Neural crest cell (in vitro differentiated cells): ENCODE measurements around the gene MCM5. TPM values are rescaled to one million over a fixed set of nuclear protein-coding genes. Genes with fewer than 3 reads are reported as not detected.
A peak's percentile ranks its signal among the peaks of the same experiment; 100 is the strongest.

Experiments
- DNase-seq: peaks from one replicate; pipeline ENCODE4 v3.0.0; 2021; ENCODE audit warnings: low read depth, mixed read lengths, low spot score
- H3K27ac Mint-ChIP-seq: one replicate; pipeline ENCODE4 v1.8.0; 2021; ENCODE audit warnings: mild to moderate bottlenecking, mixed read lengths; ENCODE audit not compliant: unreplicated experiment
- H3K27me3 Mint-ChIP-seq: 2 replicates; pipeline ENCODE4 v1.8.0; 2021; ENCODE audit warnings: low read depth, mild to moderate bottlenecking, mixed read lengths
- H3K36me3 Mint-ChIP-seq: 2 replicates; pipeline ENCODE4 v1.8.0; 2021; ENCODE audit warnings: low read depth, mild to moderate bottlenecking, mixed read lengths
- H3K4me1 Mint-ChIP-seq: 2 replicates; pipeline ENCODE4 v1.8.0; 2021; ENCODE audit warnings: mixed read lengths
- H3K4me3 Mint-ChIP-seq: one replicate; pipeline ENCODE4 v1.8.0; 2021; ENCODE audit warnings: mild to moderate bottlenecking, mixed read lengths
- H3K9me3 Mint-ChIP-seq: 2 replicates; pipeline ENCODE4 v1.8.0; 2021; ENCODE audit warnings: mixed read lengths
- CTCF ChIP-seq: fragments of 200-600 bp; sonication (generic); conservative IDR thresholded peaks from 2 replicates; pipeline ENCODE4 v1.5.0; 2021; ENCODE audit warnings: antibody characterized with exemption, mild to moderate bottlenecking
- total RNA-seq: library from RNA; stranded (reverse); gene quantifications from 2 replicates; pipeline ENCODE4 v1.2.1, GENCODE V29; 2021

The MCM5 gene
- total RNA-seq, 1 donor from 2014 or later: 187 TPM

GRCh38 chr22:35418088-35418487 is 18.1 kb downstream of the MCM5 start:
- H3K9me3 Mint-ChIP-seq: no peaks in the 10 kb centered on the region

DNA sequence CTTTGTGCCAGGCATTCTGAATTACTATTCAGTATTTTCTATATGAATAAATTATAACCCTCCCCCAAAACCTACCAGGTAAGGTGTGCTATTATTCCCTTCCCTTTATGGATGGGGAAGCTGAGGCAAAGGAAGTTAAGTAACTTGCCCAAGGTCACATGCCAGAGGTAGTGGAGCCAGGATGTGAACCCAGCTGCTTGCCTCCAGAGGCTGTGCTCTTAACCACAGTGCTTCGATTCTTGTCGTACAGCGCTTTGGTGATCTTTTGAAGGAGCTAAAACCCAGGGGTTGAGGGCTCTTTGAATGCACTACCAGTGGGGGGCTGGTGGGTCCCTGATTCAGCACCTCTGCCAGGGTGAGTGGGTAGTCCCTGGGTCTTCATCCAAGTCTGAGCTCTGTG is 18.8 kb downstream of the MCM5 start:
- TF ChIP-seq CTCF: no peak
- no peak overlapping the region for H3K4me3 Mint-ChIP-seq
- H3K4me1 Mint-ChIP-seq: no peaks in the 10 kb centered on the region
- H3K27me3 Mint-ChIP-seq: no peaks in the 10 kb centered on the region
- DNase-seq: no peak
- H3K27ac Mint-ChIP-seq: no peak overlapping the region
- peaks cover 14% of the 10 kb centered on the region for H3K36me3 Mint-ChIP-seq
- H3K9me3 Mint-ChIP-seq: no peaks in the 10 kb centered on the region

More at GRCh38 chr22:35418088-35418487, 18.1 kb downstream of the MCM5 start:
- Mint-ChIP-seq H3K36me3 (peaks cover 14% of the 10 kb centered on the region), H3K4me1 (no peaks in the 10 kb centered on the region), H3K4me3 (no peak overlapping the region), H3K27ac (no peak overlapping the region), H3K27me3 (no peaks in the 10 kb centered on the region)
- DNase-seq: no peak
- TF ChIP-seq CTCF: no peak

DNA sequence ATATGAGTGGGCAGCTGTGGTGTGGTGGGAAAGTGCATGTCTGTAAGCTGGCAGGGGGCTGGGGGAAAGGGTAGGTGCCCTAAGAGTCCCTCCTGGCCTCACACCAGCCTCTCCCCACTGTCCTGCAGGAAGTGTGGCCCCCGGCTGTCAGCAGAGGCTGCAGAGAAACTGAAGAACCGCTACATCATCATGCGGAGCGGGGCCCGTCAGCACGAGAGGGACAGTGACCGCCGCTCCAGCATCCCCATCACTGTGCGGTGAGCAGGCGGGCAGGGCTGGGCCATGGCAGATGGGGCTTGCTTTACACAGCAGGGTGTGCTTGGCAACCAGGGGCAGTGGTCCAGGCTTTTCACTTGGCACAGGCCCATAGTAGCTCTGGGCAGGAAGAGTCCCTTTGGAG is 19.8 kb downstream of the MCM5 start:
- H3K27me3 Mint-ChIP-seq: no peaks in the 10 kb centered on the region

GRCh38 chr22:35421121-35421520 is 21.2 kb downstream of the MCM5 start:
- H3K36me3 Mint-ChIP-seq: peaks cover 10% of the 10 kb centered on the region
- no peak overlapping the region for H3K27ac Mint-ChIP-seq
- no peaks in the 10 kb centered on the region for H3K9me3 Mint-ChIP-seq
- H3K4me1 Mint-ChIP-seq: peaks cover 10% of the 10 kb centered on the region
- no peak for DNase-seq
- H3K27me3 Mint-ChIP-seq: no peaks in the 10 kb centered on the region
- no peak overlapping the region for H3K4me3 Mint-ChIP-seq
- TF ChIP-seq CTCF: no peak

More for the DNA sequence above, 19.8 kb downstream of the MCM5 start:
- Mint-ChIP-seq H3K36me3 (peaks cover 12% of the 10 kb centered on the region), H3K27ac (peak overlapping the region; percentile 57), H3K9me3 (no peaks in the 10 kb centered on the region), H3K4me1 (peaks cover 2% of the 10 kb centered on the region), H3K4me3 (no peak overlapping the region)
- no peak for TF ChIP-seq CTCF
- no peak for DNase-seq

DNA sequence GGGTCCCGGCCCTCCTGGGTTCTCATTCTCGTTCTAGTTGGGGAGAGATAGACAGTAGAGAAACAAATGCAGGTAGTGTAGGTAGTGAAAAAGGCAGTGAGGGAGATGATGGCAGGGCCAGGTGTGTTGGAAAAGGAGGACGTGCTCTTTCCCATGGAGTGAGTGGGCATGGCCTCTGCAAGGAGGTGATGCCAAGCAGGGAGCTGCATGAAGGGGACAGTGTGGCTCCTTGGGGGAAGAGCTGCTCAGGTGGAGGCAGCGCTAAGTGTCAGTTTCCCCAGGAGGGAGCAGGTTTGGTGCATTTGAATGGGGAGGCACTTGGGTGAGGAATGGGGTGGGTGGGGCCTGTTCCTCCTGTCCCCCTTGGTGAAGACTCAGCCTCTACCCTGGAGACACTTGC is 22.2 kb downstream of the MCM5 start:
- no peak for TF ChIP-seq CTCF
- Mint-ChIP-seq H3K27ac (no peak overlapping the region), H3K36me3 (peaks cover 10% of the 10 kb centered on the region), H3K9me3 (no peaks in the 10 kb centered on the region), H3K27me3 (no peaks in the 10 kb centered on the region), H3K4me3 (no peak overlapping the region), H3K4me1 (peaks cover 16% of the 10 kb centered on the region)
- DNase-seq: no peak

DNA sequence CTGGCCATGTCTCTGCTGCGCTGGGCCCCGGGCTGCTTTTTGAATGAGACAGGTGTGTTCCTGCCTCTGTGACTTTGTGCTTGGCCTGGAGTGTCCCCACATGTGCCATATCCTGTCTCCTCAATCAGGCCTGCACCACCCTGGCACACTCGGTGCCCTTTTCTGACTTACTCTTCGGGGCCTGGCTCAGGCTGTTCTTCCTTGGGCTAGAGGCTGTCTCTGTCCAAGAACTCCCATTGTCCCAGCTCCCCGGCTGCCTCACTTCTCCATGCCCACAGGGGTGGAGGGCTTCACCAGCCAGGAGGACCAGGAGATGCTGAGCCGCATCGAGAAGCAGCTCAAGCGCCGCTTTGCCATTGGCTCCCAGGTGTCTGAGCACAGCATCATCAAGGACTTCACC is 23.0 kb downstream of the MCM5 start:
- no peaks in the 10 kb centered on the region for H3K27me3 Mint-ChIP-seq
- no peak overlapping the region for H3K27ac Mint-ChIP-seq
- no peak overlapping the region for H3K4me3 Mint-ChIP-seq
- no peaks in the 10 kb centered on the region for H3K9me3 Mint-ChIP-seq
- peaks cover 7% of the 10 kb centered on the region for H3K36me3 Mint-ChIP-seq
- peaks cover 16% of the 10 kb centered on the region for H3K4me1 Mint-ChIP-seq
- no peak for TF ChIP-seq CTCF
- DNase-seq: no peak
